Mesenchymal stem cell (in vitro differentiated cells and primary cell): ENCODE results near the gene DNAH2.
A peak's percentile ranks its signal among the peaks of the same experiment; 100 is the strongest.

ENCODE experiments used
- DNase-seq: peaks from one replicate; pipeline ENCODE4 v3.0.0-alpha.2; 2013
- H2AFZ ChIP-seq: one replicate; pipeline ENCODE4 v1.6.1; 2013; ENCODE audit warnings: low read depth, mild to moderate bottlenecking, control low read depth, inconsistent platforms, low read length, moderate library complexity
- H2AK5ac ChIP-seq: 2 replicates; pipeline ENCODE4 v1.6.1; 2013; ENCODE audit warnings: low read length, moderate library complexity, mild to moderate bottlenecking, inconsistent platforms; ENCODE audit not compliant: severe bottlenecking
- H2BK120ac ChIP-seq: one replicate; pipeline ENCODE4 v1.6.1; 2013; ENCODE audit warnings: low read depth, mild to moderate bottlenecking, inconsistent platforms, low read length, moderate library complexity
- H2BK12ac ChIP-seq, 2 experiments: one replicate each; pipeline ENCODE4 v1.6.1; 2013; ENCODE audit warnings: inconsistent platforms in 2 of 2, low read length in 2 of 2, mild to moderate bottlenecking in 2 of 2, moderate library complexity in 2 of 2, control low read depth in 1 of 2
- H2BK15ac ChIP-seq: one replicate; pipeline ENCODE4 v1.6.1; 2013; ENCODE audit warnings: mild to moderate bottlenecking, low read depth, inconsistent platforms; ENCODE audit not compliant: poor library complexity, severe bottlenecking
- H2BK5ac ChIP-seq: 2 replicates; pipeline ENCODE4 v1.6.1; 2013; ENCODE audit warnings: low read depth, mild to moderate bottlenecking, low read length, control low read depth, inconsistent platforms; ENCODE audit not compliant: poor library complexity, severe bottlenecking
- H3K14ac ChIP-seq, 2 experiments: one replicate each; pipeline ENCODE4 v1.6.1; 2013; ENCODE audit warnings: inconsistent platforms in 2 of 2, low read length in 2 of 2, control low read depth in 1 of 2, mild to moderate bottlenecking in 1 of 2, moderate library complexity in 1 of 2
- H3K18ac ChIP-seq, 2 experiments: one replicate each; pipeline ENCODE4 v1.6.1; 2013; ENCODE audit warnings: inconsistent platforms in 2 of 2, low read length in 2 of 2, control low read depth in 1 of 2, low read depth in 1 of 2, mild to moderate bottlenecking in 1 of 2
- H3K23ac ChIP-seq, 2 experiments: one replicate each; pipeline ENCODE4 v1.6.1; 2013; ENCODE audit warnings: inconsistent platforms in 2 of 2, low read length in 2 of 2, mild to moderate bottlenecking in 2 of 2, moderate library complexity in 2 of 2, control low read depth in 1 of 2
- H3K27ac ChIP-seq: 2 replicates; pipeline ENCODE4 v1.5.1; 2013; ENCODE audit warnings: mild to moderate bottlenecking, moderate library complexity, low read length, control low read depth, inconsistent platforms; ENCODE audit not compliant: poor library complexity, severe bottlenecking
- H3K27me3 ChIP-seq, 2 experiments: 2 replicates each; pipeline versions ENCODE4 v1.6.1 to v1.7.0; 2013; ENCODE audit warnings: low read length in 2 of 2, mild to moderate bottlenecking in 2 of 2, moderate library complexity in 2 of 2, control low read depth in 1 of 2, inconsistent platforms in 1 of 2; ENCODE audit not compliant: control insufficient read depth in 1 of 2, insufficient read depth in 1 of 2
- H3K36me3 ChIP-seq, 2 experiments: 2 replicates each; pipeline versions ENCODE4 v1.6.1 to v1.7.0; 2013; ENCODE audit warnings: low read length in 2 of 2, control low read depth in 1 of 2, inconsistent platforms in 1 of 2, low read depth in 1 of 2, mild to moderate bottlenecking in 1 of 2; ENCODE audit not compliant: insufficient read depth in 2 of 2, control insufficient read depth in 1 of 2
- H3K4ac ChIP-seq, 2 experiments: one replicate each; pipeline ENCODE4 v1.6.1; 2013; ENCODE audit warnings: inconsistent platforms in 2 of 2, low read length in 2 of 2, mild to moderate bottlenecking in 2 of 2, moderate library complexity in 2 of 2, control low read depth in 1 of 2, low read depth in 1 of 2
- H3K4me1 ChIP-seq: 2 replicates; pipeline ENCODE4 v1.6.1; 2013; ENCODE audit warnings: low read depth, low read length, control low read depth; ENCODE audit not compliant: control insufficient read depth, insufficient read depth
- H3K4me2 ChIP-seq: 2 replicates; pipeline ENCODE4 v1.6.1; 2013; ENCODE audit warnings: low read length, mild to moderate bottlenecking, inconsistent platforms; ENCODE audit not compliant: poor library complexity, severe bottlenecking
- H3K4me3 ChIP-seq, 2 experiments: 2 replicates each; pipeline versions ENCODE4 v1.5.1 to v1.7.0; 2013; ENCODE audit warnings: low read length in 2 of 2, mild to moderate bottlenecking in 2 of 2, control low read depth in 1 of 2, low read depth in 1 of 2; ENCODE audit not compliant: insufficient read depth in 1 of 2
- H3K79me1 ChIP-seq: replicated peaks from 2 replicates; pipeline ENCODE4 v1.6.1; 2013; ENCODE audit warnings: mild to moderate bottlenecking, control low read depth, low read length, inconsistent platforms; ENCODE audit not compliant: poor library complexity, severe bottlenecking
- H3K9ac ChIP-seq: 2 replicates; pipeline ENCODE4 v1.7.0; 2013; ENCODE audit warnings: mild to moderate bottlenecking, low read length, moderate library complexity
- H3K9me3 ChIP-seq: 2 replicates; pipeline ENCODE4 v1.7.0; 2013; ENCODE audit warnings: mild to moderate bottlenecking, low read length; ENCODE audit not compliant: control insufficient read depth
- H4K8ac ChIP-seq: one replicate; pipeline ENCODE4 v1.6.1; 2013; ENCODE audit warnings: inconsistent platforms, mild to moderate bottlenecking, low read length, moderate library complexity
- H4K91ac ChIP-seq: one replicate; pipeline ENCODE4 v1.6.1; 2013; ENCODE audit warnings: mild to moderate bottlenecking, low read length, inconsistent platforms
- WGBS: methylation state at CpG from one replicate; pipeline ENCODE4 v1.1.7; 2013; ENCODE audit warnings: mixed read lengths; 5-methylcytosine and 5-hydroxymethylcytosine counted together

The DNAH2 gene

DNA sequence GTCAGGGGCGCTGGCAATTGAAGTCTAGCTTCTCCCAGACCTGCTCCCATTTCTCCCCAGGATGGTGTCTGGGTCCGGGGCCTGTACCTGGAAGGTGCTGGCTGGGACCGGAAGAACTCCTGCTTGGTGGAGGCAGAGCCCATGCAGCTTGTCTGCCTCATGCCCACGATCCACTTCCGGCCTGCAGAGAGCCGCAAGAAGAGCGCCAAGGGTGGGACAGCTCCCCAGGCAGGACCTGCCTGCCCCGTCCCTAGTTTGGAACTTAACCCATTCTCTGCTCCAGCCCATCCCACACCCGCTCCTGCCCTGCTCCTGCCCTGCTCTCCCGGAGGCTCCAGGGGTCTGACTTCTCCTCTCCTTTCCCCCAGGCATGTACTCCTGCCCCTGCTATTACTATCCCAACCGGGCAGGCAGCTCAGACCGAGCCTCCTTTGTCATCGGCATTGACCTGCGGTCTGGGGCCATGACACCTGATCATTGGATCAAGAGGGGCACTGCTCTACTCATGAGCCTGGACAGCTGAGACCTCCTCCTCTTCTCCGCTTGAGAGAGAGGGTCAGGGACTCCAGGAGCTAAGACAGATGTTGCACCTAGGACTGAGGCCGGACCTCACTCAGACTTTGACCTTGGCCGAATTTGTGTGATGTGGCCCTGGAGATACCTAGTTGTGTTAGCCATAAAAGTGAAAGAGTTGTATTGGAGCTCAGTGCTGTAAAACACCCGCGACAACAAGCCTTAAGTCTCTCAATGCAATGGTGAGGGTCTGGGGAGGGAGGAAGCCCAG is 115.7 kb downstream of the DNAH2 start:
- H3K9me3 ChIP-seq, result no peaks in the 10 kb centered on the region
- H3K27me3 ChIP-seq, result peaks cover 19 to 27% of the 10 kb centered on the region in 2 experiments
- H2BK5ac ChIP-seq, result no peak overlapping the region
- H3K14ac ChIP-seq, result no peak overlapping the region
- H3K18ac ChIP-seq, result peak overlapping the region in 1 of 2 experiments; percentile 79
- peaks cover 3% of the 10 kb centered on the region for H3K79me1 ChIP-seq
- H3K9ac ChIP-seq, result peak overlapping the region; percentile 98
- H2BK12ac ChIP-seq, result peak overlapping the region; percentile 43 to 49
- peak overlapping the region in 1 of 2 experiments; percentile 97 for H3K4me3 ChIP-seq
- H3K23ac ChIP-seq, result peak overlapping the region in 1 of 2 experiments; percentile 28
- no peak overlapping the region for H2AK5ac ChIP-seq
- H2BK15ac ChIP-seq, result no peak overlapping the region
- H3K36me3 ChIP-seq, result no peaks in the 10 kb centered on the region
- 61% methylated on average over 19 of the region's 19 CpGs for WGBS
- H3K4me1 ChIP-seq, result peaks cover 19% of the 10 kb centered on the region
- DNase-seq, result no peak
- no peak overlapping the region for H4K91ac ChIP-seq
- no peak overlapping the region for H2AFZ ChIP-seq
- H3K4me2 ChIP-seq, result peak overlapping the region; percentile 55
- no peak overlapping the region for H2BK120ac ChIP-seq
- no peak overlapping the region for H3K27ac ChIP-seq
- peak overlapping the region in 1 of 2 experiments; percentile 6 for H3K4ac ChIP-seq
- H4K8ac ChIP-seq, result no peak overlapping the region

DNA sequence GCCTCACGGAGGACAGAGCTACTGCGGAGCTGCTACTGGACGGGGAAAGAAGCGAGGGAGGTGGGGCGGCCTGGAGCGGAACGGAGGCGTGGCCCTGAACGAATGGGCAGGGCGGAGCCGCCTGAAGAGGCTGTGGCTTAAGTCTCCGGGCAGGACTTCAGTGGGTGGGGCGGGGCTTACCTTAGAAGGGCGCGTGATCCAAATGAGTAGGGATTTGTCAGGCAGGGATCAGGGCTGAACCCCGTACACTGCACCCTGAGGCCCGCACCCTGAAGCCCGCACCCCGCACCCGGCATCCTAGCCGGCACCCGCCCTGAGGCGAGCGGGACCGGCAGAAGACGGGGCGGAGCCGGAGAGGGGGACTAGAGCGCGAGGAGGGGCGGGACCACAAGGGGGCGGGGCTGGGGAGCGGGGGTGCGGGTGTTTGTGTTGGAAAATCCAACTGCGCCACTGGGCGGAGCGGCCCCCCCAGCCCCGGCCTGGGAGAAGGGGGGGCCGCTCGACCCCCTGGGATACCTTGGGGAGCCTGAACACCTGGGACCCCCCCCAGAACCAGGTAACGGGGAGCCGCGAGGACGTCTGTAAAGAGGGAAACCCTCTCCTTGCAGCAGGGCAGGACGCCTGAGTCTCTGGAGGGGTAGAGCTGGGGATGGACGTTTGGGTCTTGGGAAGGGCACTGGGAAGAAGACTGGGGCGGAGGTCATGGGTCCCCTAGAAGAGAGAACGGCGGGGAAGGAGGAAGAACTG is 116.4 kb downstream of the DNAH2 start, which contains the start of gene KDM6B:
Gene KDM6B, plus strand, starts transcription at position 423 of the 747 bp plus-strand sequence. CDS start 11,338 bp downstream, outside the sequence.
- Histone ChIP-seq H3K4me1 (peaks cover 25% of the 10 kb centered on the region), H3K79me1 (peaks cover 3% of the 10 kb centered on the region), H3K14ac (peak within 1 kb of the TSS in 1 of 2 experiments; percentile 2), H2BK15ac (peak within 1 kb of the TSS; percentile 68), H3K18ac (peak within 1 kb of the TSS; percentile 58 to 86), H2BK5ac (peak within 1 kb of the TSS; percentile 19), H4K91ac (peak within 1 kb of the TSS; percentile 3), H3K4me3 (peak within 1 kb of the TSS; percentile 73 to 97), H3K9me3 (no peaks in the 10 kb centered on the region), H3K4me2 (peak within 1 kb of the TSS; percentile 99), H2AK5ac (no peak within 1 kb of the TSS), H3K27me3 (peaks cover 19 to 27% of the 10 kb centered on the region in 2 experiments), H2BK120ac (peak within 1 kb of the TSS; percentile 74), H4K8ac (peak within 1 kb of the TSS; percentile 27), H2BK12ac (peak within 1 kb of the TSS; percentile 43 to 84), H3K27ac (peak within 1 kb of the TSS; percentile 73), H3K9ac (peak within 1 kb of the TSS; percentile 98), H3K23ac (peak within 1 kb of the TSS in 1 of 2 experiments; percentile 28), H3K36me3 (no peaks in the 10 kb centered on the region), H3K4ac (peak within 1 kb of the TSS; percentile 68), H2AFZ (peak within 1 kb of the TSS; percentile 90)
- WGBS, result under 1% methylated on average over 47 of the region's 49 CpGs
- peak; percentile 95 for DNase-seq

DNA sequence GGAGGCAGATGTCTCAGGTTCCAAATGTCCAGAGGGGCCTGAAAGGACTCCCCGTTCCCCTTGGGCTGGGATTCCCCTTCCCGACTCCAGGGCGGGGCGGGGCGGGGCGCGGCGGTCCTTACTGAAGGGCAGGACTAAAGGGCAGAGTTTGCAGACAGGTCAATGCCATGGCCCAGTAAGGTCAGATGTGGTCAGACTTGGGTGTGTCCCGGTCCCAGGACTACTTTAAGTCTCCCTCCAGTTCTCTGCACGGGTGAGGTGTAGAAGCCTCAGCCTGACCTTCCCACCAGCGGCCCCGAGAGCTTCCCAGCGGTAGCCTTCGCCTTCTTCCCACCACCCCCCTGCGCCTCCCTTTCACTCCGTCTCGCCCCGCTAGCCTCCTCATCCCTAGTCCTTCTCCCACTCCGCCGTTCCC is 117.0 kb downstream of the DNAH2 start:
- peaks cover 30% of the 10 kb centered on the region for H3K4me1 ChIP-seq
- no peak overlapping the region for H2BK120ac ChIP-seq
- peak; percentile 81 for DNase-seq
- H4K8ac ChIP-seq, result peak overlapping the region; percentile 27
- peak overlapping the region in 1 of 2 experiments; percentile 65 for H2BK12ac ChIP-seq
- H3K4me2 ChIP-seq, result peak overlapping the region; percentile 99
- H3K9me3 ChIP-seq, result no peaks in the 10 kb centered on the region
- H4K91ac ChIP-seq, result no peak overlapping the region
- H3K36me3 ChIP-seq, result no peaks in the 10 kb centered on the region
- peaks cover 6% of the 10 kb centered on the region for H3K79me1 ChIP-seq
- H3K18ac ChIP-seq, result peak overlapping the region; percentile 37 to 58
- peak overlapping the region in 1 of 2 experiments; percentile 11 for H3K23ac ChIP-seq
- peak overlapping the region; percentile 73 to 97 for H3K4me3 ChIP-seq
- peak overlapping the region in 1 of 2 experiments; percentile 2 for H3K14ac ChIP-seq
- no peak overlapping the region for H2BK5ac ChIP-seq
- peaks cover 19 to 27% of the 10 kb centered on the region in 2 experiments for H3K27me3 ChIP-seq
- no peak overlapping the region for H3K27ac ChIP-seq
- H2AFZ ChIP-seq, result peak overlapping the region; percentile 20
- peak overlapping the region; percentile 40 to 68 for H3K4ac ChIP-seq
- 0% methylated on average over 15 of the region's 20 CpGs for WGBS
- H2AK5ac ChIP-seq, result no peak overlapping the region
- H2BK15ac ChIP-seq, result peak overlapping the region; percentile 44
- peak overlapping the region; percentile 98 for H3K9ac ChIP-seq
